ENCODE data around the gene TRIM41. TPM values are rescaled to one million over a fixed set of nuclear protein-coding genes. Genes with fewer than 3 reads are reported as not detected.
A peak's percentile ranks its signal among the peaks of the same experiment; 100 is the strongest.

TRIM41 gene
- total and polyA plus RNA-seq, 2 of the 13 experiments (the other 11 are each of a cell fraction or from before 2014, with no cell fraction given), result 10.2 to 16.7 TPM

DNA sequence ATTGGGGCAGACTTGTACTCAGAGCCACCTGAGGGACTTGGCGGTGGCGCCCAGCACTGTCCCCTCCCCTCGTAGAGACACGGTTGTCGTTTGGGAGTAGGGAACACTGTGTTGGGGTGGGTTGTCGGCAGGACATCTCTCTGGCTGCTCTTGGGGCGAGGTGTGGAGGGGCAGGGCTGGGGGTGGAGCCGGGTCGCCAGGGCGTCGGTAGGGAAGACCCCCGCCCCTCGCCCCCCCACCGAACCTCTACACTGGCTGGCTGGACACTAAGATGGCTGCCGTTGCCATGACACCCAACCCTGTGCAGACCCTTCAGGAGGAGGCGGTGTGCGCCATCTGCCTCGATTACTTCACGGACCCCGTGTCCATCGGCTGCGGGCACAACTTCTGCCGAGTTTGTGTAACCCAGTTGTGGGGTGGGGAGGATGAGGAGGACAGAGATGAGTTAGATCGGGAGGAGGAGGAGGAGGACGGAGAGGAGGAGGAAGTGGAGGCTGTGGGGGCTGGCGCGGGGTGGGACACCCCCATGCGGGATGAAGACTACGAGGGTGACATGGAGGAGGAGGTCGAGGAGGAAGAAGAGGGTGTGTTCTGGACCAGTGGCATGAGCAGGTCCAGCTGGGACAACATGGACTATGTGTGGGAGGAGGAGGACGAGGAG, 778 bp downstream of the TRIM41 start (continued):
- TF ChIP-seq HMGXB3 (CRISPR knock-in tag; IDR thresholded peaks at IDR 0.05; ENCODE audit: borderline replicate concordance) (no peak), ZNF687 (CRISPR knock-in tag; IDR thresholded peaks at IDR 0.05) (peak; percentile 37; the same call in 1 of the 2 replicates), REPIN1 (CRISPR knock-in tag; IDR thresholded peaks at IDR 0.05; ENCODE audit: borderline replicate concordance, low read depth) (no peak; the same call in 1 of the 2 replicates), ZFP91 (CRISPR knock-in tag; IDR thresholded peaks at IDR 0.05; ENCODE audit: borderline replicate concordance) (peak; percentile 22; the same call in 1 of the 2 replicates), ZNF883 (CRISPR knock-in tag; IDR thresholded peaks at IDR 0.05; ENCODE audit: not compliant biosample characterization) (no peak)
- TF ChIP-seq, protein P1, sequence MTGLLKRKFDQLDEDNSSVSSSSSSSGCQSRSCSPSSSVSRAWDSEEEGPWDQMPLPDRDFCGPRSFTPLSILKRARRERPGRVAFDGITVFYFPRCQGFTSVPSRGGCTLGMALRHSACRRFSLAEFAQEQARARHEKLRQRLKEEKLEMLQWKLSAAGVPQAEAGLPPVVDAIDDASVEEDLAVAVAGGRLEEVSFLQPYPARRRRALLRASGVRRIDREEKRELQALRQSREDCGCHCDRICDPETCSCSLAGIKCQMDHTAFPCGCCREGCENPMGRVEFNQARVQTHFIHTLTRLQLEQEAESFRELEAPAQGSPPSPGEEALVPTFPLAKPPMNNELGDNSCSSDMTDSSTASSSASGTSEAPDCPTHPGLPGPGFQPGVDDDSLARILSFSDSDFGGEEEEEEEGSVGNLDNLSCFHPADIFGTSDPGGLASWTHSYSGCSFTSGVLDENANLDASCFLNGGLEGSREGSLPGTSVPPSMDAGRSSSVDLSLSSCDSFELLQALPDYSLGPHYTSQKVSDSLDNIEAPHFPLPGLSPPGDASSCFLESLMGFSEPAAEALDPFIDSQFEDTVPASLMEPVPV (CRISPR knock-in tag; IDR thresholded peaks at IDR 0.05), result no peak
